ELF-1 (cell line): ENCODE measurements around the gene KIAA0232.
A peak's percentile ranks its signal among the peaks of the same experiment; 100 is the strongest.
"Not testable (repeated sequence)": the region's sequence is repeated elsewhere in the genome, so short reads cannot be mapped to it uniquely, and the experiment has no call there.

ENCODE experiments used
- DNase-seq: peaks from one replicate; pipeline ENCODE4 v3.0.0-alpha.2; 2016; ENCODE audit warnings: low read depth, low spot score

KIAA0232 gene

DNA sequence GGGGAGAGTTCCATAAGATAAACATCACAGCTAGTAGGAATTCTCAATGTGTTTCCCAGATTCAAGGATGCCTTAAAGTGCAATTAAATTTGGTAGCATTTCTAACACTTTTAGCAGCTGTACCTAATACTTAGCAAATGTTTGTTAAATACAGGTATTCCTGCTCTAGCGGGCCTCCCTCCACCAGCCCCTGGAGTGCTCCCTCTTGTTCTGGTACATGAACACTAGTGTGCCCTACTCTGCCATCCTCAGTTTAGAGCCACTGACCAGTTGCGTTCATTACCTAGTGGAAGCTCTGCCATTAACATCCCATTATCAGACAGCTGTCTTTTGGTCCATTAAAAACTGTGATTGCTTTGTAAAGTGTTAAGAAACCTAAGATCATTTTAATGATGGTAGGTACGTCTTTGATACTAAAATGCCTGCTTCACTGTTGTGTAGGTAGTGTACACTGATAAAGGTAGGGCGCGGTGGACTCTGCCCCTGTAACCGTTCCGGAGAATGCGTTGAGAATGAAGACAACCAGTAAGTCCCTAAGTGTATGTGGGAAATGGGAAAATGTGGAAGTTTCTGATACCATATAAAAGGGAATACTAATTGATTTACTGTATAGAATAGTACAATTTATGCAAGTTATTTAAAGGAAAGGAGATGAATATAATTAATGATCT, 21.7 kb downstream of the KIAA0232 start:
- no peak for DNase-seq

DNA sequence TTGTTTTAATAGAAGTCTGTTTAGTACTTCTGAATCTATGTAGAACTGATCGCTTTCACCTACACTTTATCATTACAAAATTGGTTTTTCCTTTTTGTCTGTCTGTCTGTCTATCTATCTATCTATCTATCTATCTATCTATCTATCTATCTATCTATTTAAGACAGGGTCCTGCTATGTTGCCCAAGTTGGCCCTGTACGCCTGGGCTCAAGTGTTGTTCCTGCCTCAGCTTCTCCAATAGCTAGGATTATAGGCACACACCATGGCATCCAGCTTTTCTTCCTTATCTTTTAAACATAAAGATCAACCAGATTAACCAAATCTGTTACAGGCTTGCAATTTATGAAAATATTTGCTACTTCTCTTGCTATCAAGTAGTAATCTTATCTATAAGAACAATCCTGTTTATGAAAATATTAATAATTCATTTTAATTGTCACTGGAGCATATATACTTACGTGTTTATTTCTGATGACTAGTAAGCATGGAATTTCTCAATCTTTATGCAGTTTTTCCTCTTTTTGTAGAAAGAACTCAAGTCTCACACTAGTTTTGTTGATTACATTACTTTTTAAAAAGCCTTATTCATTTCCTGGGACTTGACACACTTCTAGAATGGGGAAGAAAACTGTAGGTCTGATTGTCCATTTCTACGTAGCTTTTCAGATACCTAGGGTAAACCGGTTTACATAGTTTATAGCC, 24.5 kb downstream of the KIAA0232 start:
- no peak for DNase-seq

DNA sequence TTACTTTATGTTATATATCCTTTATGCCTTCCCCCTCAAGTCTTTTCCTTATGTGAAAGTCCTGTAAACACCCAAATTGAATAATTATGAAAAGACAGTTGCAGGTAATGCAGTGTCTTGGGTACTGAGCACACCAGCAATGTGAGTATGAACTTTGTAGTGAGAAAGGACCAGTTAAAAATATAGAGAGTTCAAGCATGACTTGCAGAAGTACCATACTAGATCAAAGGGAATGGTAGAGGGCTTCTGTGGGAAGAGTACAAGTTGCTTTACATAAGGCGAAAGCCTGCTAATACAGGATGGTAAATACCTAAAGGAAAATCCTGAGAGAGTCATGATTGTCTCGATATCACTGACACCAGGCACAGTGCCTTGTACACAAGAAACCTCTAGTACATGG, 25.7 kb downstream of the KIAA0232 start:
- DNase-seq, result no peak

DNA sequence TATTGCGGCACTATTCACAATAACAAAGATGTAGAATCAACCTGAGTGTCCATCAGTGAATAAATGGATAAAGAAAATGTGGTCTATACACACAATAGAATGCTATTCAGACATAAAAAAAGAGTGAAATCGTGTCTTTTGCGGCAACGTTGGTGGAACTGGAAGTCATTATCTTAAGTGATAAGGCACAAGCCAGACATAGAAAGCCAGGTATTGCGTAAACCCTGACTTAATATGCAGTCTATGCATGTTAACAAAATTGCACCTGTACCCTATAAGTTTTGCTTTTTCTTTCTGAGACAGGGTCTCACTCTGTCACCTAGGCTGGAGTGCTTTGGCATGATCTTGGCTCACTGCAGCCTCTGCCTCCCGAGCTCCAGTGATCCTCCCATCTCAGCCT, 28.6 kb downstream of the KIAA0232 start:
- DNase-seq, result no peak

DNA sequence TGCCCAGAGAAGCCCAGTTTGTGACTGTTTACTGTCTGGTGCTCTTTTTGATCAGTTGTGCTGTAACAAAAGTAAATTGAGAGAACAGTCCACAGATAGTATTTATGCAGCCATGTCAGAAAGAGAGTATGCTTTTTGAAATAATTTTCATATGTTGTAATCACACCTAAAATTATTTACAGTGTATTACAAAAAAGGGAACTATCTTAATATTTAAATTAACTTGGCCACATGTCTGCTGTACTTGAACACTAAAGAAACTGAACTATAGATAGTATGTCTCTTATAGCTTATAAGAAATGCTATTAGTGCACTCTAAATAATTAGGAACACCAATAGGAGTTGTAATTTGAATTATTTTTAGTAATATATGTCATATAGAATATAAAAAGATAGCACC, 30.2 kb downstream of the KIAA0232 start:
- no peak for DNase-seq

DNA sequence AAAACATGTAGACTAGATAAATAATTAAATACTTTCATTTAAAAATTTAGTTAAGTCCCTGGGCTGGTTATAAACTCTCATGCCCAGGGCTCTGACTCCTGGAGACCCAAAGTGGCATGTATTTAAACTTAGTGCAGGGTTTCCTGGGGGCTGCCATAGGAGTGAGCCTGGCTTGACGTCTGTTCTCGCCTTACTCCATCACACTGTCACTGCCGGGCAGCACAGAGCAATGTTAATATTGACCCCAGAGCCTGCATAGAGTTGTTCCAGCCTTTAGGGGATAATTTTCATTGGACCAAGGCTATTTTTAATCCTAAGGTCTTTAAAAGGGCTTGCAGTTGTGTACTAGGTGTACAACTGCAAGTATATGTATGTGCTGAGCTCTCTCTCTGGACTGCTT, 31.2 kb downstream of the KIAA0232 start:
- no peak for DNase-seq

DNA sequence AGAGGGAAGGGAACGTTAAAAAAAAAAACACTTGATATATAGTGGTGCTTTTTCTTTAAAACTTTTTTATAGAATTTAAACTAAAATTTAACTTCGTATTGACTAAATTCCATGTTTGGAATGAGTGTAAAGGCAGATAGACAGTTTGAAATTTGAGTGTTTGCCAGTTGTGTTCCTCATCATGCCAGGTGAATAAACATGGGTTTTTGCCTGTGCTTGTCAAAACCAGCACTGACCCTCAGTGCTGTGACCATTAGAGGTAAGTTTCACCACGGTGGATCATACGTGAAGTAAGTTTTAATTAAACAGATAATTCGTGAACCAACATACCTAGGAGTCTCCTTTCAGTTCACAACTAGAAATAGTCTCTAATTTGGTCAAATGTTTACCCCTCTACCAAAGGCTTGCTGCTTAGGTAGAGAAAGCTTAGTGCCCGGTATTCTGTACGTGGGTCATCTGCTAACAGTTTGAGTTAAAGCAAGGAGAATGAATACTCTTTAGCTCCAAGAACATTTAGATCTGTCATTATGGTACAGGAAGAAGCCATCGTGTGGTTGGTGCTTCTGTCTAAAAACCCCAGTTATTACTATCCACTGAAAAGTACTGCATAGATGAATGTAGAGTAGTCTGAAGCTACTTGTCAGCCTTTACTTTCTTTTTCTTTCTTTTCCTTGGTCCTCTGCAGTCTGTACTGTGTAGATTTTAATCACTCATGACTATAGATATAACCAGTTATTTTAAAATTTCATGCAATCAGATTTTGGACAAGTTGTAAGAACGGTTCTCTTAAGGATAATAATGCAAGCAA, 32.7 kb downstream of the KIAA0232 start:
- DNase-seq, result no peak

DNA sequence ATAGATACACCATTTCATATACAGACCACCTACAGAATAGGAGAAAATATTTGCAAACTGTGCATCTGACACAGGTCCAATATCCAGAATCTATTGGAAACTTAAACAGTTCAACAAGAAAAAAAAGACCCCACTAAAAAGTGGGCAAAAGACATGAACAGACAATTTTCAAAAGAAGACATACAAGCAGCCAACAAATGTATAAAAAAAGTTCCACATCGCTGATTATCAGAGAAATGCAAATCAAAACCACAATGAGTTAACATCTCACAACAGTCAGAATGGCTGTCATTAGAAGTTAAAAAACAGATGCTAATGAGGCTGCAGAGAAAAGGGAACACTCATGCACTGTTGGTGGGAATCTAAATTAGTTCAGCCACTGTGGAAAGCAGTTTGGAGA, 36.8 kb downstream of the KIAA0232 start:
- no peak for DNase-seq

DNA sequence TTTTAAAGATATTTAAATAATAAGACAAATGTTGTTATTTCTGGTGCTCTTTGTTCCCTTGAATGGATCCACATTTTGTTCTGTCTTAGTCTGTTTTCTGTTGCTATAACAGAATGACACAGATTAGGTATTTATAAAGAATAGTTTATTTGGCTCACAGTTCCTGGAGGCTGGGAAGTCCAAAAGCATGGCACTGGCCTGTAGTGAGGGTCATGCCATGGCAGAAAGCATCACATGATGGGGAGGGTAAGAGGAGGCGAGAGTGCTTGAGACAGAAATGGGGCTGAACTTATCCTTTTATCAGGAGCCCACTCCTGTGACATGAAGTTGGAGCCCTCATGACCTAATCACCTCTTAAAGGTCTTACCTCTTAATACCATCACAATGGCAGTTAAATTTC, 38.2 kb downstream of the KIAA0232 start:
- no peak for DNase-seq

DNA sequence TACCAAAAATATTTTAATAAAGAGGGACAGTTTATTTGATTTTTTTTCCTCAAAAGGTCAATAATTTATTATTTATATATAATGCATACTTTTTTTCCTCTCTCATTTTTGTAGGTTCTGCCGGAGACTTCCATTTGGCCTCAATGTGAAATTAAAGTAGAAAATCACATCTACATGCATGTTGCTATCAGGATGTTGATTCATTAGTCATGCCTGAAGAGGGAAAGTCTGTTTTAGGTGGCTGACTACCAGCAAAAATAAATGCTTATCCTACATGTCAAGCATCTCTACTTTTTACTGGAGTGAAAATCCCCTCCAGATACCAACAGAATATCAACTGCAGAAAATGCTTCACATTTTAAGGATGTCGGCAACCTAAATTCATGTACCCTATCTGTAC, 41.5 kb downstream of the KIAA0232 start:
- DNase-seq, result no peak

DNA sequence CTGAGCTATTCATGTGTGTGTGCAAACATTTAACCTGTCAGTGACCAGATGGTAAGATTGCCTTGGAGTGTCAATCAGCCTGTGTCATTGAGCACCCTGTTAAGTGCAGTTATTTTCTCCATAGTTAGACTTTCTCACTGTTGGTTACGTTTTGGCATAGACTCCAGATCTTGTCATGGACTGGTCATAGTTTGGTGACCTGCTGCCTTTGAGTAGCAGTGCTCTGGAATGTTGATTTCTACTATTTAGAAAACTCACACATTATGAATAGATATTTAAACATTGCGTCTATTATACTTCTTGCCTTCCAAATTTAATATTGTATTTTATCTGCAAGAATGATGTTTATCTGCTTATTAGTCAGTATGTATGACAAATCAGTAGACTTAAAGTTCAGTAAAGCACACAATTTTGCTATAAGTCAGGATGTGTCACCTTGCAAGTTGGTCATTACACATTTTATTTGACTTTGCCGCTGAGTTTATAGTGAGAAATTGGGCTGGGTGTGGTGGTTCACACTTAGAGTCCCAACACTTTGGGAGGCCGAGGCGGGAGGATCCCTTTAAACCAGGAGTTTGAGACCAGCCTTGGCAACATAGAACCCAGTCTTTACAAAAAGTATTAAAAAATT, 42.4 kb downstream of the KIAA0232 start:
- DNase-seq, result no peak

DNA sequence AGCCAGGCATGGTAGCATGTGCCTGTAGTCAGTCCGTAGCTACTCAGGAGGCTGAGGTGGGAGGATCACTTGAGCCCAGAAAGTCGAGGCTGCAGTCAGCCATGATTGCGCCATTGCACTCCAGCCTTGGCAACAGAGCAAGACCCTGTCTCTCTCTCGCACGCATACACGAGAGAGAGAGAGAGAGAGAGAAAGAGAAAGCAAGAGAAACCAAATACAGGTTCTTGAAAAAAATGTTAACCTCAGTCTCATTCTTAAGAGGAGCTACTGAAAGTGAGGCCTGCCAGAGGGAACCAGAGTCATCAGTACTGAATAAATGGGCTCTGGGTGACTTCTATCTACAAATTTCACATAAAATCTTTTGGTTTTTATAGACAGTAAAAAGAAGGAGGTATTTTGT, 42.9 kb downstream of the KIAA0232 start:
- DNase-seq, result no peak

DNA sequence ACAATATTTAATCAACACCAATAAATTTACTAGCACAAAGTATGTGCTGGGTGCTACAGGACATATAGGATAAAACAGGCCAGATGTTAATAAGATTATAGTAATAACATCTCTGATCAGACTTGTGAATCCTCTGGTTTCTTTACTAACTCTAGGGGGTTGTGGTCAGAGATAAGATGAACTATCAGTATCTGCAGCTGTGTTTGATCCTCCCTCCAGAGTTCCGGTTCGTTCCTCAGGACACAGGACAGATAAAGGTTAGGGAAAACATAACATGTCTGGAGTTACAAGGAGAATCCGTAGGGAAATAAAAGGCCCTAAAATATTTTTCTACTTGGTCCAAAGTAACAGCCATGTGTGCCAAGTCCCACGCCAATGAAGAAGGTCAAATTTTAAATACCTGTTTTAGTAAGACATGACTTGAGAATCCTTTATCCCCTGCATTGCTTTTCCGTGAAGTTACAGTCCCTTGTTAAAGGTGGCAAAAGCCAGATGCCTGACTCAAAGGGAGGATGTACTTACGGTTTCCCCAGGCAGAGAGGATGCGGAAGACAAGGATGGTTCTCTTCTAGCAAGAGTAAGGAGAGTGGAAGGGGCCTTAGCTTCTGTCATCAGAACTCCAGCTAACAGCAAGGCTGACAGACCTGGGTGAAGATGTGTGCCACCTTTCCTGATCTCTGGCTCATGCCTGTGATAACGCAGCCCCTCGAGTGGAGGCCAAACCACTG, 44.4 kb downstream of the KIAA0232 start:
- DNase-seq, result no peak

DNA sequence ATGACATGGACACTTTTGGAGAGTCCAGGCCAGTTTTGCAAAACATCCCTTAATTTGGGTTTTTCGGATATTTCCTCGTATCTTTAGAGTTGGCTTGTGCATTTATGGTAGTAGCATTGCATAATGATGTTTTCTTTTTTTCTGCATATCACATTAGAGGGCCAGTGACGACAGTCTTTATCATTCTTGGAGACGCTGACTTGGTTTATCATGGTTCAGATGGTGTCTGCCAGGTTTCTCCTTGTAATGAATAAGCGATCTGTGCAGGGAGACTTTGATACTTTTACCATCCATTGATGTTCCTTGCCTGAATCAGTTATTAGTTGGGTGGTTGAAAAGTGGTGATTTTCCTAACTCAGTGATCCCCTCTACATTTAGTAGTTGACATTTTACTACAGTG, 46.6 kb downstream of the KIAA0232 start:
- no peak for DNase-seq

DNA sequence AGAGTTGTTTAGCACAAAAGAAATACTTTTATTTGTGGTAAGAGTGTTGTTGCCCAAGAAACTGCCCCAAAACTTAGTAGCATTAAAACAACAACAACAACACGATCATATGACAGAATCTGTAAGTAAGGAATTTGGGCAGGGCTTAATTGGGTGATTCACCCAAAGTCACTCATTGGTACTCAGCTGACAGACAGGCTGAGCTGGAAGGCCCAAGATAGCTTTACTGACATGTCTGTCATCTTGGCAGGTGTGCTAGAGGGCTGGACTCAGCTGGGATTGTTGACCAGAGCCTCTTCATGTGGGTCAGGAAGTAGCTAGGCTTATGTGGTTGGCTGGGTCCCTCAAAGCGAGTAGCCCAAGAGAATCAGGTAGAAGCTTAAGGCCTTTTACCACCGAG, 52.3 kb downstream of the KIAA0232 start:
- no peak for DNase-seq

DNA sequence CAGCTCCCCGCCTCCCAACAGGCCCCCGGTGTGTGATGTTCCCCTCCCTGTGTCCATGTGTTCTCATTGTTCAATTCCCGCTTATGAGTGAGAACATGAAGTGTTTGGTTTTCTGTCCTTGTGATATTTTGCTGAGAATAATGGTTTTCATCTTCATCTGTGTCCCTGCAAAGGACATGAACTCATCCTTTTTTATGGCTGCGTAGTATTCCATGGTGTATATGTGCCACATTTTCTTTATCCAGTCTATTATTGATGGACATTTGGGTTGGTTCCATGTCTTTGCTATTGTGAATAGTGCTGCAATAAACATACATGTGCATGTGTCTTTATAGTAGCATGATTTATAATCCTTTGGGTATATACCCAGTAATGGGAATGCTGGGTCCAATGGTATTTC, 53.1 kb downstream of the KIAA0232 start:
- DNase-seq, result not testable (repeated sequence)

DNA sequence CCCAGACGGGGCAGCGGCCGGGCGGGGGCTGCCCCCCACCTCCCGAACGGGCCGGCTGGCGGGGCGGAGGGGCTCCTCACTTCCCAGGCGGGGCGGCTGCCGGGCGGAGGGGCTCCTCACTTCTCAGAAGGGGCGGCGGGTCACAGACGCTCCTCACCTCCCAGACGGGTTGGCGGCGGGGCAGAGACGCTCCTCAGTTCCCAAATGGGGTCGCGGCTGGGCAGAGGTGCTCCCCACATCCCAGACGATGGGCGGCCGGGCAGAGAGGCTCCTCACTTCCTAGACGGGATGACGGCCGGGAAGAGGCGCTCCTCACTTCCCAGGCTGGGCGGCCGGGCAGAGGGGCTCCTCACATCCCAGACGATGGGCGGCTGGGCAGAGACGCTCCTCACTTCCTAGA, 54.6 kb downstream of the KIAA0232 start:
- not testable (repeated sequence) for DNase-seq

DNA sequence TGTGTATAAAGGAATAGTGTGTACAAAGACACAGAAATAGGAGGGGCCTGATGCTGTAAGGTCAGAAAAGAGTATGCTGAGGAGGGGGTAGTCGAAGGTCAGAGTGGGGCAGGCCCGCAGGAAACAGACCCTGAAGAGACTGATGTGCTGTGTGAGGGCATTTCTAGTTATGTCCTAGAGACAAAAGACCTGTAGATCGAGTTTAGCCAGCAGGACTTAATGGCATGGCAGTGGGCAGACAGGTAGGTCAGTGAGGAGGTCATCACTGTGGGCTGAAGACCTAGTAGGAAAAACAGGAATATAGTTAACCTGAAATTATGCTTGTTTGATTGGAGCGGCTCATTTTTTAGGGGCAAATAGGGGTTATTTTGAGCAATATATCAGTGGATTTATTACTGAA, 57.1 kb downstream of the KIAA0232 start:
- peak; percentile 42 for DNase-seq

DNA sequence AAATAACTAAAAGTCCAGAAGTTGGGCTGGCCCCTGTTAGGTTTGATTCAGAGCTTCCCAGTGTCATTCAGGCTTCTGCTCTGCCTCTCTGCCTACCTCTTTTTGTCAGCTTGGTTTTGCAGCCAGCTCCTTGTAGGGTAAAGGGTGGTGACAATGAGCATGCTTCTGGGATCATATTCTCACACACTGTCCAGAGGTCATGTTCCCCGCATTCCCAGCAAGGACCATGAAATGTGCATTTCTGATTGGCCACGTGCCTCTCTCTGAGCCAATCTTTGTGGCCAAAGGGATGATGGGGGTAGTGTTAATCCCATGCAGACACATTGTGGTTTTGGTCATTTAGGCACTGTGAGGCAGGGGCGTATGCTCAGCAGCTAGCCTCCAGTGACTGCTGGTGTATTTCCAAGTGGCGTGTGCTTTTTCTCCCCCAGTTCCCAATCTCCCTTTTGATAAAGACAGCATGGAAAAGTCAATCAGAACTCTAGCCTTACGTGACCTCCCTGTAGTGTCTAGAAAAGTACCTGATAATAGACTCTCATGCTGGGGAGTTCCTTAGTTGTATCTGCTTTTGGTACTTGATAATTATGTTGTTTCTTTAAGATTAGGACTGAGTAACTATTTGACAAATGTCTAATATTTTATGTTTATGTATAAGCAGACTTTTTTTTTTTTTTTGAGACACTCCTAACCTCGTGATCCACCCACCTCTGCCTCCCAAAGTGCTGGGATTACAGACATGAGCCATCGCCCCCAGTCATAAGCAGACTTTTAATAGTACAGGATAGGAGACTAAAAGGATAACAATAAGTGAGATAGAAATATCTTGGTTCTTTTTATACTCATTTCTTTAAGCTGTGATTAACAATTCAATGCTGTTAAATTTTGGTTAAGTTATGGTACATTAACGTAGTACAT, 57.8 kb downstream of the KIAA0232 start:
- no peak for DNase-seq

DNA sequence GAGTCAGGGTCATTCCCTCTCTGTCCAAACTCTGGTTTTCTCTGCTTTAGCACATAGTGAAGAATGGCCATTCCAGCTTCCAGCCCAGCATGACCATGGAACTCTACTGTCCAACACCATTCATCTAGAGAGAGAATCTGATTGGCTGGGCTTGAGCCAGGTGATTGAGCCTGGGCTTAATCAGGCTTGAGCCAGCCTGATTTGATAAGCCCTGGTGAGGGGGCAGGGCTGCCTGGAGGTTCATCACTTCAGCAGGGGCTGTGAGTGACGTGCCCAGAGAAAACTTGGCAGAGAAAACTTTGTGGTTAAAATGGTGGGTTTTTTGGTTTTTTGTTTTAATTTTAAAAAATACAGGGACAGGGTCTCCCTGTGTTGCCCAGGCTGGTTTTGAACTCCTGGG, 62.5 kb downstream of the KIAA0232 start:
- DNase-seq, result peak; percentile 10

DNA sequence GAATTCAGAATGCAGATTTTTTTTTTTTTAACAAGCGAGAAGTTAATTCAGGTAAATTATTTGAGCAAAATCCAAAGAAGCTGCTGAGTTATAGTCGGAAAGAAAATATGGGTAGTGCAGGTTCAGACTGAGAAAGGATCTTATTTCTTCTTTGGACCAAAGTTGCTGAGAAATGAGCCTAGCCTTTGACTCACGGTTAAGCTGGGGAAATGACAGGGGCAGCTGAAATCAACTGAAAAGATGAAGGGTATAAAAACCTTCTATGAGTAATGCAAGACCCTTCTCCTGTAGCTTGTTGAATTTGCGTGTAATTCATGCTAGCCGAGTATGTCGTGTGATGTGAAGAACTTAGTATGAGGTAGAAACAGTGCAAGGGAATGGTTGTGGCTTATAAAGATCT, 63.0 kb downstream of the KIAA0232 start:
- no peak for DNase-seq
